Measurements from ENCODE around the gene ERAP2.

Gene ERAP2

DNA sequence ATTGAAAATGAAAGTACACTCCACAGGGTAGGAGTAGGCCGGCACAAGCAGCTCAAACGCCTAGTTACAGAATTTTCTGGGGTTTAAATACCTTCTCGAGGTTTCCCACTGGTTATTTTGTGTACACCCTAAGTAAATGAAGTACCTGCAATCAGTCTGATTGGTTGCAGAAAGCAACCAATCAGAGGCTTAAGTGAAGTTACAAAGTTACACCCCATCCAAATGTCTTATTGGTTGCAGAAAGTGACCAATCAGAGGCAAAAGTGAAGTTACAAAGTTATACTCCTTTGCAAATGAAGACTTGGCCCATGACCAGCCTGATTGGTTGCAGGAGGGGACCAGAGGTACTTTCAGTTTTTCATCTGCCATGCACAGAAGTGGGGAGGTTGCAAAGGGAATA lies 33.2 kb upstream of the ERAP2 start:
- TF ChIP-seq RAD21 (IDR thresholded peaks at IDR 0.05; ENCODE audit: low read depth): no peak
- no peak for TF ChIP-seq TAF1 (IDR thresholded peaks at IDR 0.05; ENCODE audit: low read depth)
- no peak for TF ChIP-seq TCF12 (IDR thresholded peaks at IDR 0.05; ENCODE audit: low read depth)
- no peak for TF ChIP-seq CEBPB (IDR thresholded peaks at IDR 0.05)
- TF ChIP-seq ZBTB7A (IDR thresholded peaks at IDR 0.05; ENCODE audit: low read depth): no peak
- TF ChIP-seq, protein P1, sequence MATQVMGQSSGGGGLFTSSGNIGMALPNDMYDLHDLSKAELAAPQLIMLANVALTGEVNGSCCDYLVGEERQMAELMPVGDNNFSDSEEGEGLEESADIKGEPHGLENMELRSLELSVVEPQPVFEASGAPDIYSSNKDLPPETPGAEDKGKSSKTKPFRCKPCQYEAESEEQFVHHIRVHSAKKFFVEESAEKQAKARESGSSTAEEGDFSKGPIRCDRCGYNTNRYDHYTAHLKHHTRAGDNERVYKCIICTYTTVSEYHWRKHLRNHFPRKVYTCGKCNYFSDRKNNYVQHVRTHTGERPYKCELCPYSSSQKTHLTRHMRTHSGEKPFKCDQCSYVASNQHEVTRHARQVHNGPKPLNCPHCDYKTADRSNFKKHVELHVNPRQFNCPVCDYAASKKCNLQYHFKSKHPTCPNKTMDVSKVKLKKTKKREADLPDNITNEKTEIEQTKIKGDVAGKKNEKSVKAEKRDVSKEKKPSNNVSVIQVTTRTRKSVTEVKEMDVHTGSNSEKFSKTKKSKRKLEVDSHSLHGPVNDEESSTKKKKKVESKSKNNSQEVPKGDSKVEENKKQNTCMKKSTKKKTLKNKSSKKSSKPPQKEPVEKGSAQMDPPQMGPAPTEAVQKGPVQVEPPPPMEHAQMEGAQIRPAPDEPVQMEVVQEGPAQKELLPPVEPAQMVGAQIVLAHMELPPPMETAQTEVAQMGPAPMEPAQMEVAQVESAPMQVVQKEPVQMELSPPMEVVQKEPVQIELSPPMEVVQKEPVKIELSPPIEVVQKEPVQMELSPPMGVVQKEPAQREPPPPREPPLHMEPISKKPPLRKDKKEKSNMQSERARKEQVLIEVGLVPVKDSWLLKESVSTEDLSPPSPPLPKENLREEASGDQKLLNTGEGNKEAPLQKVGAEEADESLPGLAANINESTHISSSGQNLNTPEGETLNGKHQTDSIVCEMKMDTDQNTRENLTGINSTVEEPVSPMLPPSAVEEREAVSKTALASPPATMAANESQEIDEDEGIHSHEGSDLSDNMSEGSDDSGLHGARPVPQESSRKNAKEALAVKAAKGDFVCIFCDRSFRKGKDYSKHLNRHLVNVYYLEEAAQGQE (IDR thresholded peaks at IDR 0.05; ENCODE audit: low read depth): no peak
- TF ChIP-seq EP300 (IDR thresholded peaks at IDR 0.05; ENCODE audit: borderline replicate concordance): no peak
- TF ChIP-seq EGR1 (IDR thresholded peaks at IDR 0.05): no peak
- TF ChIP-seq YY1 (IDR thresholded peaks at IDR 0.05; ENCODE audit: low read depth): no peak
- TF ChIP-seq, protein P2, sequence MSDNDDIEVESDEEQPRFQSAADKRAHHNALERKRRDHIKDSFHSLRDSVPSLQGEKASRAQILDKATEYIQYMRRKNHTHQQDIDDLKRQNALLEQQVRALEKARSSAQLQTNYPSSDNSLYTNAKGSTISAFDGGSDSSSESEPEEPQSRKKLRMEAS (IDR thresholded peaks at IDR 0.05): no peak
- TF ChIP-seq, protein P3, sequence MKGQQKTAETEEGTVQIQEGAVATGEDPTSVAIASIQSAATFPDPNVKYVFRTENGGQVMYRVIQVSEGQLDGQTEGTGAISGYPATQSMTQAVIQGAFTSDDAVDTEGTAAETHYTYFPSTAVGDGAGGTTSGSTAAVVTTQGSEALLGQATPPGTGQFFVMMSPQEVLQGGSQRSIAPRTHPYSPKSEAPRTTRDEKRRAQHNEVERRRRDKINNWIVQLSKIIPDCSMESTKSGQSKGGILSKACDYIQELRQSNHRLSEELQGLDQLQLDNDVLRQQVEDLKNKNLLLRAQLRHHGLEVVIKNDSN (IDR thresholded peaks at IDR 0.05): no peak
- TF ChIP-seq FOXM1 (IDR thresholded peaks at IDR 0.05; ENCODE audit: borderline replicate concordance, low read depth): no peak
- TF ChIP-seq TEAD4 (IDR thresholded peaks at IDR 0.05): no peak
- no peak for TF ChIP-seq CREB1 (IDR thresholded peaks at IDR 0.05; ENCODE audit: low read depth)
- no peak for TF ChIP-seq NFIC (IDR thresholded peaks at IDR 0.05)

DNA sequence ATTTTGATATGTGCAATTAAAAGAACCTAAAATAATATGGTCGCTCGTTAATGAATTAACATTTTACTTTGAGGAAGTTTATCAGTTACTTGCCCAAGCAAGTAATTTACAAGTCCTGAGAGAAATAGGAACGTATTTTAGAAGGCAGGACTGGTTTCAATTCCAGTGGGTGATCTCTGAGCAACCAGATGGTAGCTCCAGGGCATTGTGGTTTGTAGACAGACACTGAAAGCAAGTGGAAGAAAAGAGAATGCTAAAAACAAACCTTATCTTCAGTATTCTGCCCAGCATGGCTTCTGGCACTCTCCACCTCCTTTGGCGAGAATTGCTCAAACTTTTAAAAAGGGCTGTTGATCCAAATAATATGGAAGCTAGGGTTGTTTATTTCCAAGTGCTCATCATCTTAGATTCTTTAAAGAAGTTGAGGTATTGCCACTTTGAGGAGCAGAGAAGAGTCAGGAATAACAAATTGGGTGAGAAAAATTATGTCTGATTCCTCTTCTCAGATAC lies 31.8 kb upstream of the ERAP2 start:
- TF ChIP-seq EP300 (IDR thresholded peaks at IDR 0.05; ENCODE audit: borderline replicate concordance) (no peak), TAF1 (IDR thresholded peaks at IDR 0.05; ENCODE audit: low read depth) (no peak), CEBPB (IDR thresholded peaks at IDR 0.05) (no peak), EGR1 (IDR thresholded peaks at IDR 0.05) (no peak), TEAD4 (IDR thresholded peaks at IDR 0.05) (no peak), FOXM1 (IDR thresholded peaks at IDR 0.05; ENCODE audit: borderline replicate concordance, low read depth) (no peak), NFIC (IDR thresholded peaks at IDR 0.05) (no peak), CREB1 (IDR thresholded peaks at IDR 0.05; ENCODE audit: low read depth) (no peak), YY1 (IDR thresholded peaks at IDR 0.05; ENCODE audit: low read depth) (no peak)
- TF ChIP-seq, protein P1 (IDR thresholded peaks at IDR 0.05; ENCODE audit: low read depth): no peak

DNA sequence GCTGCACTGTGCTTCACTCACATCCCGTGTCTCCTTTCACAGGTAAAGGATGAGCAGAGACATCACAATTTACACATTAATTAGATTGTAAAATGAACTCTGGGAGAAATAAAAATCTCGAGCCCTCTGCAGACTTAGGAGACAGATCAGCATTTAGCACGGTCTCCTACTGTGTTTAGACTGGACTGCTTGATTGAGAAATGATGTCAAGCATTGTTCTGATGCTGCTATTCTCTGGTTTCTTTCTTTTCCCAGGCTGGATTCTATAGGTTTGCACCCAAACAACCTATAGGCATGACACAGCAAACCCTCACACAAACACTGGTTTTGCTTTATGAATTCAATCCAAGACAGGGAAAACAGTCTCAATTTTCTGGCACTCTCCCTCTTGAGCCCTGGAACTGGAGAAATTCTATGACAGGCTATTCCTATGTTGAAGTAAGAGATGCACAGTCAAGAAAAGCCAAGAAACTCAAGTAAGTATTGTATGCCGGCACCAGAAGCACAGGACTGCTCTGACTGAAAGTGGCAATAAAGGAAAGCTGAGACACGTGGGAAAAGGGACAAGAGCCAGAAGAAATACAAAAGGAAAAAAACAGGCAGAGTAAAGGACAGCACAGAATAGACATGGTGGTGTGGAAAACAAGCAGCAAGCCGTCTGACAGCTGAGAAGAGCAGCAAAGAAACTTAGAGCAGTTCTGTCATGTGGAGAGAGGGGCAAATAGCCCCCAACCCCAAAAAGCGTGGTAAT lies 24.8 kb upstream of the ERAP2 start:
- TF ChIP-seq, protein P3 (IDR thresholded peaks at IDR 0.05): no peak
- TF ChIP-seq FOXM1 (IDR thresholded peaks at IDR 0.05; ENCODE audit: borderline replicate concordance, low read depth) (no peak), TEAD4 (IDR thresholded peaks at IDR 0.05) (no peak), TAF1 (IDR thresholded peaks at IDR 0.05; ENCODE audit: low read depth) (no peak), ZBTB7A (IDR thresholded peaks at IDR 0.05; ENCODE audit: low read depth) (no peak)
- TF ChIP-seq, protein P2 (IDR thresholded peaks at IDR 0.05): no peak

DNA sequence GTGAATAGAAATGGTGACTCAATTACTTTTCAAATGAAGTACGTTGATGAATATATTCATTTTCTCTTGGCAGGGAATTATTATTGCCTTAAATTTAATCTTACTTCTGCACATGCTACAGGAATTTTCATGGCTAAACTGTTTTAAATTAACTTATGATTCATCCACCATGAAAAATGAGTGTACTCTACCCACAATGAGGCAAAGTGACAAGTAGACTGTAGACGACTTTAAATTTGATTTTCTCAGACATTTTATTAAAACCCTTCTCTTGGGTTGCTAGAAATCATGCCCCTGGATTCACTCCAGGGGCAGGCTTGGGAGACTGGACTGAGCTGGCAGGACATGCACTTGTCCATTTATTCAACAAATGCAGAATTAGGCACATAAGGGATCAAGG lies 23.5 kb upstream of the ERAP2 start:
- TF ChIP-seq EP300 (IDR thresholded peaks at IDR 0.05; ENCODE audit: borderline replicate concordance) (no peak), CEBPB (IDR thresholded peaks at IDR 0.05) (no peak), NFIC (IDR thresholded peaks at IDR 0.05) (no peak), ZBTB7A (IDR thresholded peaks at IDR 0.05; ENCODE audit: low read depth) (no peak), TEAD4 (IDR thresholded peaks at IDR 0.05) (no peak), RAD21 (IDR thresholded peaks at IDR 0.05; ENCODE audit: low read depth) (no peak)
- TF ChIP-seq, protein P1 (IDR thresholded peaks at IDR 0.05; ENCODE audit: low read depth): no peak
- TF ChIP-seq, protein P3 (IDR thresholded peaks at IDR 0.05): no peak
